Measurements from ENCODE around the gene CTNS.

The CTNS gene

GRCh38 chr17:3635474-3636153 is 946 bp upstream of the CTNS start:
- no peaks in the 10 kb centered on the region for H3K27me3 ChIP-seq (replicated peaks in 2 of 5; ENCODE audit: control insufficient read depth in 4 of 5, insufficient read depth in 5 of 5, low read length in 4 of 5)
- H3K36me3 ChIP-seq (ENCODE audit: control insufficient read depth in 4 of 4, insufficient read depth in 4 of 4, low read length in 3 of 4) = peaks cover 0 to 7% (median 4%) of the 10 kb centered on the region in 4 experiments
- ChIA-PET CTCF (interaction anchor here (0.8 to 1.0 kb wide), 2 partner anchors 12 to 13 kb away, joined by 3 read pairs; no protein-coding TSS in a partner anchor), POLR2A (interaction anchor here (0.9 kb wide), 1 partner anchor 33 kb away, joined by 4 read pairs; the partner anchor contains the start of genes EMC6 and TAX1BP3)
- H3K4me1 ChIP-seq (ENCODE audit: control extremely low read depth in 1 of 4, control insufficient read depth in 4 of 4, insufficient read depth in 4 of 4, low read length in 3 of 4) = peaks cover 5 to 35% (median 28%) of the 10 kb centered on the region in 4 experiments
- peak overlapping the region; percentile 86 to 100 (median 89) for H3K4me3 ChIP-seq (ENCODE audit: control insufficient read depth in 1 of 7, extremely low read depth in 1 of 7, insufficient read depth in 4 of 7, low read depth in 2 of 7, low read length in 6 of 7)
- peak in 1 of 3 donors; percentile 9 for DNase-seq
- 8% methylated on average over 26 of the region's 38 CpGs for WGBS (ENCODE audit: insufficient coverage)
- peak overlapping the region in 1 of 2 experiments; percentile 90 for H3K27ac ChIP-seq (ENCODE audit: insufficient read depth in 1 of 2, low read depth in 1 of 2, low read length in 2 of 2, poor library complexity in 1 of 2, severe bottlenecking in 2 of 2)
- no peaks in the 10 kb centered on the region for H3K9me3 ChIP-seq (ENCODE audit: control extremely low read depth in 1 of 5, control insufficient read depth in 4 of 5, insufficient read depth in 2 of 5, low read depth in 1 of 5, low read length in 4 of 5)

- WGBS (ENCODE audit: insufficient coverage) = 1% methylated on average over 22 of the region's 31 CpGs
- ChIA-PET POLR2A (interaction anchor here (0.6 kb wide), 1 partner anchor 85 kb away, joined by 3 read pairs; no protein-coding TSS in a partner anchor), CTCF (interaction anchor here (0.6 to 1.0 kb wide), 5 partner anchors 10 to 138 kb away, joined by 3 read pairs; no protein-coding TSS in a partner anchor)
- Histone ChIP-seq H3K4me3 (ENCODE audit: control insufficient read depth in 1 of 7, extremely low read depth in 1 of 7, insufficient read depth in 4 of 7, low read depth in 2 of 7, low read length in 6 of 7) (peak overlapping the region; percentile 86 to 100 (median 89)), H3K27ac (ENCODE audit: insufficient read depth in 1 of 2, low read depth in 1 of 2, low read length in 2 of 2, poor library complexity in 1 of 2, severe bottlenecking in 2 of 2) (peak overlapping the region in 1 of 2 experiments; percentile 90), H3K27me3 (replicated peaks in 2 of 5; ENCODE audit: control insufficient read depth in 4 of 5, insufficient read depth in 5 of 5, low read length in 4 of 5) (no peaks in the 10 kb centered on the region), H3K4me1 (ENCODE audit: control extremely low read depth in 1 of 4, control insufficient read depth in 4 of 4, insufficient read depth in 4 of 4, low read length in 3 of 4) (peaks cover 5 to 42% (median 32%) of the 10 kb centered on the region in 4 experiments), H3K36me3 (ENCODE audit: control insufficient read depth in 4 of 4, insufficient read depth in 4 of 4, low read length in 3 of 4) (peaks cover 0 to 9% (median 6%) of the 10 kb centered on the region in 4 experiments), H3K9me3 (ENCODE audit: control extremely low read depth in 1 of 5, control insufficient read depth in 4 of 5, insufficient read depth in 2 of 5, low read depth in 1 of 5, low read length in 4 of 5) (no peaks in the 10 kb centered on the region)
- DNase-seq = peak in 2 of 3 donors; percentile 31 to 44
These were observed 381 bp downstream of the CTNS start for GRCh38 chr17:3636908-3637373.

- Histone ChIP-seq H3K9me3 (ENCODE audit: control extremely low read depth in 1 of 5, control insufficient read depth in 4 of 5, insufficient read depth in 2 of 5, low read depth in 1 of 5, low read length in 4 of 5) (no peaks in the 10 kb centered on the region), H3K27me3 (replicated peaks in 2 of 5; ENCODE audit: control insufficient read depth in 4 of 5, insufficient read depth in 5 of 5, low read length in 4 of 5) (no peaks in the 10 kb centered on the region), H3K4me3 (ENCODE audit: control insufficient read depth in 1 of 7, extremely low read depth in 1 of 7, insufficient read depth in 4 of 7, low read depth in 2 of 7, low read length in 6 of 7) (peak overlapping the region in 3 of 7 experiments; percentile 4 to 54 (median 35)), H3K27ac (ENCODE audit: insufficient read depth in 1 of 2, low read depth in 1 of 2, low read length in 2 of 2, poor library complexity in 1 of 2, severe bottlenecking in 2 of 2) (peak overlapping the region; percentile 54 to 62), H3K4me1 (ENCODE audit: control extremely low read depth in 1 of 4, control insufficient read depth in 4 of 4, insufficient read depth in 4 of 4, low read length in 3 of 4) (peaks cover 5 to 39% (median 32%) of the 10 kb centered on the region in 4 experiments), H3K36me3 (ENCODE audit: control insufficient read depth in 4 of 4, insufficient read depth in 4 of 4, low read length in 3 of 4) (peaks cover 0 to 14% (median 2%) of the 10 kb centered on the region in 4 experiments)
- ChIA-PET CTCF (interaction anchor here (1.0 kb wide), 1 partner anchor 11 kb away, joined by 3 read pairs; no protein-coding TSS in a partner anchor), POLR2A (no interaction called here)
- WGBS (ENCODE audit: insufficient coverage) = 11% methylated on average over 3 of the region's 7 CpGs
- DNase-seq = peak; percentile 48 to 78 (median 64)
These were observed 3.5 kb downstream of the CTNS start for GRCh38 chr17:3639981-3640596.

GRCh38 chr17:3641014-3641413 is 4.5 kb downstream of the CTNS start:
- Histone ChIP-seq H3K27me3 (replicated peaks in 2 of 5; ENCODE audit: control insufficient read depth in 4 of 5, insufficient read depth in 5 of 5, low read length in 4 of 5) (no peaks in the 10 kb centered on the region), H3K9me3 (ENCODE audit: control extremely low read depth in 1 of 5, control insufficient read depth in 4 of 5, insufficient read depth in 2 of 5, low read depth in 1 of 5, low read length in 4 of 5) (no peaks in the 10 kb centered on the region), H3K36me3 (ENCODE audit: control insufficient read depth in 4 of 4, insufficient read depth in 4 of 4, low read length in 3 of 4) (peaks cover 0 to 17% (median 4%) of the 10 kb centered on the region in 4 experiments), H3K4me1 (ENCODE audit: control extremely low read depth in 1 of 4, control insufficient read depth in 4 of 4, insufficient read depth in 4 of 4, low read length in 3 of 4) (peaks cover 5 to 34% (median 27%) of the 10 kb centered on the region in 4 experiments), H3K4me3 (ENCODE audit: control insufficient read depth in 1 of 7, extremely low read depth in 1 of 7, insufficient read depth in 4 of 7, low read depth in 2 of 7, low read length in 6 of 7) (no peak overlapping the region), H3K27ac (ENCODE audit: insufficient read depth in 1 of 2, low read depth in 1 of 2, low read length in 2 of 2, poor library complexity in 1 of 2, severe bottlenecking in 2 of 2) (peak overlapping the region in 1 of 2 experiments; percentile 62)
- WGBS (ENCODE audit: insufficient coverage) = 97% methylated on average over 3 of the region's 3 CpGs
- CTCF ChIA-PET = no interaction called here
- no peak for DNase-seq
- POLR2A ChIA-PET = no interaction called here

- POLR2A ChIA-PET = no interaction called here
These were observed 5.3 kb downstream of the CTNS start for GRCh38 chr17:3641717-3642486.

GRCh38 chr17:3643889-3644349 is 7.4 kb downstream of the CTNS start:
- no peak overlapping the region for H3K4me3 ChIP-seq (ENCODE audit: control insufficient read depth in 1 of 7, extremely low read depth in 1 of 7, insufficient read depth in 4 of 7, low read depth in 2 of 7, low read length in 6 of 7)
- POLR2A ChIA-PET = no interaction called here

More at GRCh38 chr17:3641717-3642486, 5.3 kb downstream of the CTNS start:
- no peak for DNase-seq
- Histone ChIP-seq H3K27me3 (replicated peaks in 2 of 5; ENCODE audit: control insufficient read depth in 4 of 5, insufficient read depth in 5 of 5, low read length in 4 of 5) (no peaks in the 10 kb centered on the region), H3K9me3 (ENCODE audit: control extremely low read depth in 1 of 5, control insufficient read depth in 4 of 5, insufficient read depth in 2 of 5, low read depth in 1 of 5, low read length in 4 of 5) (no peaks in the 10 kb centered on the region), H3K4me3 (ENCODE audit: control insufficient read depth in 1 of 7, extremely low read depth in 1 of 7, insufficient read depth in 4 of 7, low read depth in 2 of 7, low read length in 6 of 7) (no peak overlapping the region), H3K27ac (ENCODE audit: insufficient read depth in 1 of 2, low read depth in 1 of 2, low read length in 2 of 2, poor library complexity in 1 of 2, severe bottlenecking in 2 of 2) (no peak overlapping the region), H3K36me3 (ENCODE audit: control insufficient read depth in 4 of 4, insufficient read depth in 4 of 4, low read length in 3 of 4) (peaks cover 0 to 17% (median 4%) of the 10 kb centered on the region in 4 experiments), H3K4me1 (ENCODE audit: control extremely low read depth in 1 of 4, control insufficient read depth in 4 of 4, insufficient read depth in 4 of 4, low read length in 3 of 4) (peaks cover 5 to 31% (median 25%) of the 10 kb centered on the region in 4 experiments)
- CTCF ChIA-PET = no interaction called here
- WGBS (ENCODE audit: insufficient coverage) = 94% methylated on average over 3 of the region's 19 CpGs

More at GRCh38 chr17:3643889-3644349, 7.4 kb downstream of the CTNS start:
- H3K4me1 ChIP-seq (ENCODE audit: control extremely low read depth in 1 of 4, control insufficient read depth in 4 of 4, insufficient read depth in 4 of 4, low read length in 3 of 4) = peaks cover 5 to 22% (median 18%) of the 10 kb centered on the region in 4 experiments
- H3K36me3 ChIP-seq (ENCODE audit: control insufficient read depth in 4 of 4, insufficient read depth in 4 of 4, low read length in 3 of 4) = peaks cover 0 to 29% (median 12%) of the 10 kb centered on the region in 4 experiments
- no peak for DNase-seq
- no peaks in the 10 kb centered on the region for H3K27me3 ChIP-seq (replicated peaks in 2 of 5; ENCODE audit: control insufficient read depth in 4 of 5, insufficient read depth in 5 of 5, low read length in 4 of 5)
- CTCF ChIA-PET = interaction anchor here (1.0 kb wide), 1 partner anchor 31 kb away, joined by 3 read pairs; no protein-coding TSS in a partner anchor
- H3K9me3 ChIP-seq (ENCODE audit: control extremely low read depth in 1 of 5, control insufficient read depth in 4 of 5, insufficient read depth in 2 of 5, low read depth in 1 of 5, low read length in 4 of 5) = no peaks in the 10 kb centered on the region
- H3K27ac ChIP-seq (ENCODE audit: insufficient read depth in 1 of 2, low read depth in 1 of 2, low read length in 2 of 2, poor library complexity in 1 of 2, severe bottlenecking in 2 of 2) = no peak overlapping the region
- 100% methylated on average over 3 of the region's 4 CpGs for WGBS (ENCODE audit: insufficient coverage)
